HepG2 (cell line): ENCODE measurements around the gene AP1M2. TPM values are rescaled to one million over a fixed set of nuclear protein-coding genes. Genes with fewer than 3 reads are reported as not detected.
"Not testable (repeated sequence)": the region's sequence is repeated elsewhere in the genome, so short reads cannot be mapped to it uniquely, and the experiment has no call there.

Source experiments
- ATAC-seq: fragments of 200-7000 bp; cut with Tn5 transposase; 3 replicates; pipeline ENCODE4 v1.9.1; 2020; ENCODE audit warnings: mild to moderate bottlenecking, moderate library complexity
- BruUV-seq: library from RNA; stranded (reverse); fragments of 400-500 nt; replicated peaks from 2 replicates; lab custom pipeline; 2021; lab: Mats Ljungman, UMichigan
- CTCF ChIA-PET: fragments of 300-600 bp; formaldehyde crosslinking; extraction: SDS; loops from one replicate; lab custom pipeline; 2021; ENCODE audit warnings: low total read pairs, inconsistent platforms, low intra/inter-chr PET ratio; lab: Yijun Ruan, JAX
- POLR2A ChIA-PET: fragments of 350-600 bp; sonication (Branson Sonifier 250); formaldehyde crosslinking; loops from one replicate; lab custom pipeline; 2020; ENCODE audit warnings: antibody characterized with exemption, inconsistent platforms; lab: Yijun Ruan, JAX
- DNase-seq: peaks from one replicate; pipeline ENCODE4 v3.0.0-alpha.2; 2015; ENCODE audit warnings: low spot score
- FAIRE-seq: peaks from 3 replicates; lab custom pipeline; 2011; peaks lifted over from hg19 to GRCh38; lab: Jason Lieb, UNC
- H2AFZ ChIP-seq: one replicate; pipeline ENCODE4 v1.6.1; 2011; ENCODE audit warnings: low read length, inconsistent platforms
- H3K27ac ChIP-seq: fragments of 300-600 bp; 3 replicates; pipeline ENCODE4 v1.8.0; 2011; ENCODE audit warnings: mixed run types, mild to moderate bottlenecking, mixed read lengths, low read length, inconsistent platforms; ENCODE audit not compliant: insufficient read depth; ENCODE audit errors: extremely low read length
- H3K27me3 ChIP-seq, 2 experiments: fragments of 200-600 bp in 1 of 2; 2 replicates in 1 of 2; 3 replicates in 1 of 2; pipeline versions ENCODE4 v1.6.0 to v1.8.0; 2011; ENCODE audit warnings: low read length in 2 of 2, mild to moderate bottlenecking in 2 of 2, moderate library complexity in 2 of 2, inconsistent platforms in 1 of 2; ENCODE audit not compliant: insufficient read depth in 2 of 2, control insufficient read depth in 1 of 2
- H3K36me3 ChIP-seq, 2 experiments: fragments of 200-600 bp in 1 of 2; replicated peaks in 1 of 2; 2 replicates in 1 of 2; 3 replicates in 1 of 2; pipeline versions ENCODE4 v1.5.1 to v1.8.0; 2011; ENCODE audit warnings: low read length in 2 of 2, inconsistent platforms in 1 of 2; ENCODE audit not compliant: insufficient read depth in 2 of 2, control insufficient read depth in 1 of 2
- H3K4me1 ChIP-seq: 2 replicates; pipeline ENCODE4 v1.5.1; 2012; ENCODE audit warnings: low read length, inconsistent platforms; ENCODE audit not compliant: insufficient read depth
- H3K4me2 ChIP-seq: 2 replicates; pipeline ENCODE4 v1.6.0; 2011; ENCODE audit warnings: low read depth, low read length, inconsistent platforms
- H3K4me3 ChIP-seq, 3 experiments: fragments of 200-600 bp in 1 of 3; sonication (generic), shearing (Covaris generic) in 1 of 3; replicated peaks in 1 of 3; 2 replicates each; pipeline ENCODE4 v1.5.1; 2011 to 2016; ENCODE audit warnings: low read length in 3 of 3, inconsistent platforms in 2 of 3, low read depth in 2 of 3, mild to moderate bottlenecking in 2 of 3, control low read depth in 1 of 3, mixed read lengths in 1 of 3; ENCODE audit not compliant: insufficient read depth in 1 of 3
- H3K79me2 ChIP-seq: one replicate; pipeline ENCODE4 v1.6.1; 2011; ENCODE audit warnings: low read length, inconsistent platforms; ENCODE audit not compliant: insufficient read depth
- H3K9ac ChIP-seq: 2 replicates; pipeline ENCODE4 v1.6.0; 2011; ENCODE audit warnings: mild to moderate bottlenecking, low read depth, low read length, inconsistent platforms; ENCODE audit not compliant: insufficient read depth
- H3K9me3 ChIP-seq: 2 replicates; pipeline ENCODE4 v1.5.1; 2012; ENCODE audit warnings: mild to moderate bottlenecking, low read length
- H4K20me1 ChIP-seq: 2 replicates; pipeline ENCODE4 v1.6.0; 2011; ENCODE audit warnings: inconsistent platforms, mild to moderate bottlenecking, low read length, moderate library complexity; ENCODE audit not compliant: insufficient read depth
- HCFC1 ChIP-seq: fragments of 150-350 bp; IDR thresholded peaks from 2 replicates; pipeline ENCODE4 v1.6.1; 2014; ENCODE audit warnings: low read depth, low read length
- WGBS: methylation state at CpG from one replicate; pipeline ENCODE4 v1.1.6; 2017; ENCODE audit warnings: low lambda C conversion rate; 5-methylcytosine and 5-hydroxymethylcytosine counted together
- in situ Hi-C: cut with HindIII; loops from 2 replicates; pipeline ENCODE4 v1.10.0; 2017; ENCODE audit warnings: low pct_unique_long_range_greater_than_20kb; ENCODE audit not compliant: extremely low pct_ligation_motif_present
- intact Hi-C: fragments of 100-400 bp; cut with micrococcal nuclease; formaldehyde crosslinking; loops from one replicate; pipeline ENCODE4 v1.10.0; 2022; ENCODE audit not compliant: unreplicated experiment
- polyA plus RNA-seq, 8 experiments: library from polyadenylated mRNA; depleted of rRNA in 3 of 8; stranded (reverse) in 7 of 8; unstranded in 1 of 8; fragments of >200 nt; fragmentation: Illumina TruSeq in 4 of 8; extraction: Trizol in 4 of 8; gene quantifications; 2 replicates each; pipeline versions ENCODE4 v1.2.1 to v1.2.3, GENCODE V29; 2011 to 2016; ENCODE audit warnings: low read depth in 4 of 8, missing spikeins in 1 of 8, mixed read lengths in 1 of 8; ENCODE audit not compliant: insufficient read depth in 1 of 8
- total RNA-seq, 5 experiments: library from RNA; depleted of rRNA; stranded (reverse); fragments of >200 nt; fragmentation: Illumina TruSeq; extraction: Trizol; gene quantifications; 2 replicates each; pipeline ENCODE4 v1.2.3, GENCODE V29; 2016; ENCODE audit warnings: low read depth in 1 of 5
- TF ChIP-seq, protein P1 (sequence below): fragments of 450-650 bp; IDR thresholded peaks from 2 replicates; pipeline ENCODE4 v1.6.1; 2017; ENCODE audit warnings: mild to moderate bottlenecking
- TF ChIP-seq, protein P2 (sequence below): IDR thresholded peaks from 2 replicates; pipeline ENCODE4 v1.6.1; 2012; ENCODE audit warnings: low read length, improper control_type of control experiment

Gene AP1M2
- total and polyA plus RNA-seq, 2 of the 13 experiments (the other 11 are each of a cell fraction or from before 2014, with no cell fraction given), result 6.3 to 76.8 TPM

- TF ChIP-seq, protein P1, sequence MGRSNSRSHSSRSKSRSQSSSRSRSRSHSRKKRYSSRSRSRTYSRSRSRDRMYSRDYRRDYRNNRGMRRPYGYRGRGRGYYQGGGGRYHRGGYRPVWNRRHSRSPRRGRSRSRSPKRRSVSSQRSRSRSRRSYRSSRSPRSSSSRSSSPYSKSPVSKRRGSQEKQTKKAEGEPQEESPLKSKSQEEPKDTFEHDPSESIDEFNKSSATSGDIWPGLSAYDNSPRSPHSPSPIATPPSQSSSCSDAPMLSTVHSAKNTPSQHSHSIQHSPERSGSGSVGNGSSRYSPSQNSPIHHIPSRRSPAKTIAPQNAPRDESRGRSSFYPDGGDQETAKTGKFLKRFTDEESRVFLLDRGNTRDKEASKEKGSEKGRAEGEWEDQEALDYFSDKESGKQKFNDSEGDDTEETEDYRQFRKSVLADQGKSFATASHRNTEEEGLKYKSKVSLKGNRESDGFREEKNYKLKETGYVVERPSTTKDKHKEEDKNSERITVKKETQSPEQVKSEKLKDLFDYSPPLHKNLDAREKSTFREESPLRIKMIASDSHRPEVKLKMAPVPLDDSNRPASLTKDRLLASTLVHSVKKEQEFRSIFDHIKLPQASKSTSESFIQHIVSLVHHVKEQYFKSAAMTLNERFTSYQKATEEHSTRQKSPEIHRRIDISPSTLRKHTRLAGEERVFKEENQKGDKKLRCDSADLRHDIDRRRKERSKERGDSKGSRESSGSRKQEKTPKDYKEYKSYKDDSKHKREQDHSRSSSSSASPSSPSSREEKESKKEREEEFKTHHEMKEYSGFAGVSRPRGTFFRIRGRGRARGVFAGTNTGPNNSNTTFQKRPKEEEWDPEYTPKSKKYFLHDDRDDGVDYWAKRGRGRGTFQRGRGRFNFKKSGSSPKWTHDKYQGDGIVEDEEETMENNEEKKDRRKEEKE, result no peak
- TF ChIP-seq, protein P2, sequence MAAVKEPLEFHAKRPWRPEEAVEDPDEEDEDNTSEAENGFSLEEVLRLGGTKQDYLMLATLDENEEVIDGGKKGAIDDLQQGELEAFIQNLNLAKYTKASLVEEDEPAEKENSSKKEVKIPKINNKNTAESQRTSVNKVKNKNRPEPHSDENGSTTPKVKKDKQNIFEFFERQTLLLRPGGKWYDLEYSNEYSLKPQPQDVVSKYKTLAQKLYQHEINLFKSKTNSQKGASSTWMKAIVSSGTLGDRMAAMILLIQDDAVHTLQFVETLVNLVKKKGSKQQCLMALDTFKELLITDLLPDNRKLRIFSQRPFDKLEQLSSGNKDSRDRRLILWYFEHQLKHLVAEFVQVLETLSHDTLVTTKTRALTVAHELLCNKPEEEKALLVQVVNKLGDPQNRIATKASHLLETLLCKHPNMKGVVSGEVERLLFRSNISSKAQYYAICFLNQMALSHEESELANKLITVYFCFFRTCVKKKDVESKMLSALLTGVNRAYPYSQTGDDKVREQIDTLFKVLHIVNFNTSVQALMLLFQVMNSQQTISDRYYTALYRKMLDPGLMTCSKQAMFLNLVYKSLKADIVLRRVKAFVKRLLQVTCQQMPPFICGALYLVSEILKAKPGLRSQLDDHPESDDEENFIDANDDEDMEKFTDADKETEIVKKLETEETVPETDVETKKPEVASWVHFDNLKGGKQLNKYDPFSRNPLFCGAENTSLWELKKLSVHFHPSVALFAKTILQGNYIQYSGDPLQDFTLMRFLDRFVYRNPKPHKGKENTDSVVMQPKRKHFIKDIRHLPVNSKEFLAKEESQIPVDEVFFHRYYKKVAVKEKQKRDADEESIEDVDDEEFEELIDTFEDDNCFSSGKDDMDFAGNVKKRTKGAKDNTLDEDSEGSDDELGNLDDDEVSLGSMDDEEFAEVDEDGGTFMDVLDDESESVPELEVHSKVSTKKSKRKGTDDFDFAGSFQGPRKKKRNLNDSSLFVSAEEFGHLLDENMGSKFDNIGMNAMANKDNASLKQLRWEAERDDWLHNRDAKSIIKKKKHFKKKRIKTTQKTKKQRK, result no peak
- TF ChIP-seq HCFC1, result no peak
- TF ChIP-seq, all 625 proteins: peak for 5
Observed at GRCh38 chr19:10543059-10543419, 44.1 kb downstream of the AP1M2 start (continued).

DNA sequence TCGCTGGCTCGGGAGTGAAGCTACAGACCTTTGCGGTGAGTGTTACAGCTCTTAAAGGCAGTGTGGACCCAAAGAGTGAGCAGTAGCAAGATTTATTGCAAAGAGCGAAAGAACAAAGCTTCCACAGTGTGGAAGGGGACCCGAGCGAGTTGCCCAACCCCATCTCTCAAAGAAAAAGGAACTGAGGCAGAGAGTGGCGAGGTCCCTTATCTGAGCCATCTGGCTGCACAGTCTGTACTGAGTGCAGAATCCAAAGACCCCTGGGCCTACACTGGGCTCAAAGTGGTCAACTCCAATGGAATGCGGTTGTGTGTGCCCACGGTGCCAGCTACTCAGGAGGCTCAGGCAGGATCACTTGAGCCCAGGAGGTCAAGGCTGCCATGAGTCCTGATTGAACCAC, 48.1 kb downstream of the AP1M2 start:
- BruUV-seq, in situ Hi-C loops, ATAC-seq, H2AFZ ChIP-seq, intact Hi-C loops, H3K9me3 ChIP-seq, CTCF ChIA-PET, H3K4me3 ChIP-seq, H3K4me2 ChIP-seq, POLR2A ChIA-PET, FAIRE-seq, H3K27ac ChIP-seq, H3K9ac ChIP-seq, DNase-seq, H3K36me3 ChIP-seq, H4K20me1 ChIP-seq, H3K79me2 ChIP-seq, H3K4me1 ChIP-seq: not testable (repeated sequence)
- WGBS, result 47% methylated on average over 9 of the region's 9 CpGs
- H3K27me3 ChIP-seq, result peaks cover 1 to 17% of the 10 kb centered on the region in 2 experiments; a peak in 3 of 5 replicates
